Measurements from ENCODE around the gene LARGE1. TPM values are rescaled to one million over a fixed set of nuclear protein-coding genes. Genes with fewer than 3 reads are reported as not detected.

The LARGE1 gene
- polyA plus RNA-seq, 3 donors, result 0.05 to 0.13 TPM; not detected in 1

- intact Hi-C loops (cut with micrococcal nuclease), result no loop called here
- no peaks in the 10 kb centered on the region for H3K4me1 ChIP-seq (ENCODE audit: control insufficient read depth in 1 of 2, insufficient read depth in 2 of 2, low read length in 2 of 2)
- H3K4me3 ChIP-seq (replicated peaks in 1 of 3; ENCODE audit: low read depth in 2 of 3, low read length in 3 of 3), result no peak overlapping the region
- Mint-ChIP-seq H3K4me1 (no peaks in the 10 kb centered on the region), H3K27ac (no peak overlapping the region), H3K4me3 (no peak overlapping the region), H3K9me3 (peaks cover 5 to 19% (median 10%) of the 10 kb centered on the region in 7 donors), H3K36me3 (no peaks in the 10 kb centered on the region), H3K27me3 (ENCODE audit: low read depth in 3 of 3) (peaks cover 0 to 1% (median 0%) of the 10 kb centered on the region in 3 donors)
- no peak overlapping the region for H2AFZ ChIP-seq (ENCODE audit: insufficient read depth, low read depth, low read length, poor library complexity, severe bottlenecking)
- no peaks in the 10 kb centered on the region for H4K20me1 ChIP-seq (ENCODE audit: insufficient read depth, low read length)
- no peak overlapping the region for H3K4me2 ChIP-seq (replicated peaks; ENCODE audit: extremely low read depth, low read length, poor library complexity, severe bottlenecking)
- no peaks in the 10 kb centered on the region for H3K27me3 ChIP-seq (ENCODE audit: control insufficient read depth in 2 of 2, insufficient read depth in 2 of 2, low read length in 2 of 2)
- no peak overlapping the region for H3K27ac ChIP-seq (ENCODE audit: low read depth in 1 of 2, low read length in 2 of 2)
- DNase-seq, result no peak
- TF ChIP-seq CTCF (IDR thresholded peaks at IDR 0.05), result no peak
- H3K9ac ChIP-seq (ENCODE audit: insufficient read depth, low read length, poor library complexity, severe bottlenecking), result no peak overlapping the region
- peaks cover 13 to 14% of the 10 kb centered on the region in 2 donors for H3K9me3 ChIP-seq (replicated peaks in 1 of 2; ENCODE audit: control insufficient read depth in 1 of 2, insufficient read depth in 1 of 2, low read length in 2 of 2)
- 93% methylated on average over 4 of the region's 7 CpGs for WGBS (ENCODE audit: insufficient coverage)
- H3K79me2 ChIP-seq (ENCODE audit: insufficient read depth, low read length), result no peaks in the 10 kb centered on the region
- H3K36me3 ChIP-seq (replicated peaks in 1 of 2; ENCODE audit: control insufficient read depth in 1 of 2, insufficient read depth in 2 of 2, low read length in 2 of 2), result no peaks in the 10 kb centered on the region
Measured at GRCh38 chr22:33898121-33898520, 22.2 kb downstream of the LARGE1 start.

GRCh38 chr22:33897448-33897835, 22.8 kb downstream of the LARGE1 start:
- H3K27ac Mint-ChIP-seq, result no peak overlapping the region
- TF ChIP-seq CTCF (IDR thresholded peaks at IDR 0.05), result no peak
- no peaks in the 10 kb centered on the region for H3K4me1 Mint-ChIP-seq
- Histone ChIP-seq H2AFZ (ENCODE audit: insufficient read depth, low read depth, low read length, poor library complexity, severe bottlenecking) (no peak overlapping the region), H4K20me1 (ENCODE audit: insufficient read depth, low read length) (no peaks in the 10 kb centered on the region), H3K9ac (ENCODE audit: insufficient read depth, low read length, poor library complexity, severe bottlenecking) (no peak overlapping the region), H3K4me1 (ENCODE audit: control insufficient read depth in 1 of 2, insufficient read depth in 2 of 2, low read length in 2 of 2) (no peaks in the 10 kb centered on the region), H3K79me2 (ENCODE audit: insufficient read depth, low read length) (no peaks in the 10 kb centered on the region), H3K27ac (ENCODE audit: low read depth in 1 of 2, low read length in 2 of 2) (no peak overlapping the region), H3K4me2 (replicated peaks; ENCODE audit: extremely low read depth, low read length, poor library complexity, severe bottlenecking) (no peak overlapping the region), H3K27me3 (ENCODE audit: control insufficient read depth in 2 of 2, insufficient read depth in 2 of 2, low read length in 2 of 2) (no peaks in the 10 kb centered on the region), H3K4me3 (replicated peaks in 1 of 3; ENCODE audit: low read depth in 2 of 3, low read length in 3 of 3) (no peak overlapping the region), H3K36me3 (replicated peaks in 1 of 2; ENCODE audit: control insufficient read depth in 1 of 2, insufficient read depth in 2 of 2, low read length in 2 of 2) (no peaks in the 10 kb centered on the region), H3K9me3 (replicated peaks in 1 of 2; ENCODE audit: control insufficient read depth in 1 of 2, insufficient read depth in 1 of 2, low read length in 2 of 2) (peaks cover 13 to 14% of the 10 kb centered on the region in 2 donors)
- peaks cover 5 to 16% (median 10%) of the 10 kb centered on the region in 7 donors for H3K9me3 Mint-ChIP-seq
- DNase-seq, result no peak
- peaks cover 0 to 1% (median 0%) of the 10 kb centered on the region in 3 donors for H3K27me3 Mint-ChIP-seq (ENCODE audit: low read depth in 3 of 3)
- intact Hi-C loops (cut with micrococcal nuclease), result no loop called here
- WGBS (ENCODE audit: insufficient coverage), result 100% methylated on average over 3 of the region's 8 CpGs
- no peak overlapping the region for H3K4me3 Mint-ChIP-seq
- H3K36me3 Mint-ChIP-seq, result no peaks in the 10 kb centered on the region
